H1 (cell line): ENCODE measurements around the gene TBX4. TPM values are rescaled to one million over a fixed set of nuclear protein-coding genes. Genes with fewer than 3 reads are reported as not detected.

Experiments
- CTCF ChIA-PET: fragments of 300-600 bp; sonication (Branson Sonifier 250); formaldehyde crosslinking; loops from one replicate; lab custom pipeline; 2021; ENCODE audit not compliant: partially characterized antibody; lab: Charles Lee
- POLR2A ChIA-PET: fragments of 300-600 bp; sonication (Branson Sonifier 250); formaldehyde crosslinking; loops from one replicate; lab custom pipeline; 2021; ENCODE audit warnings: inconsistent platforms; ENCODE audit not compliant: partially characterized antibody; lab: Charles Lee
- DNase-seq, 2 experiments: peaks; one replicate each; pipeline versions ENCODE4 v3.0.0 to v3.0.0-alpha.2; 2010 to 2022; ENCODE audit warnings: low spot score in 2 of 2, low read depth in 1 of 2, mixed read lengths in 1 of 2
- FAIRE-seq: peaks from 2 replicates; lab custom pipeline; 2011; peaks lifted over from hg19 to GRCh38; lab: Jason Lieb, UNC
- H2AFZ ChIP-seq: 2 replicates; pipeline ENCODE4 v1.8.1; 2012; ENCODE audit warnings: low read length, inconsistent platforms
- H2AK5ac ChIP-seq: 2 replicates; pipeline ENCODE4 v1.6.1; 2013; ENCODE audit warnings: low read depth, low read length
- H2BK120ac ChIP-seq: replicated peaks from 2 replicates; pipeline ENCODE3; 2013; ENCODE audit warnings: low read depth, low read length, inconsistent platforms
- H2BK12ac ChIP-seq: 2 replicates; pipeline ENCODE4 v1.6.1; 2013; ENCODE audit warnings: low read depth, low read length
- H2BK15ac ChIP-seq: 2 replicates; pipeline ENCODE4 v1.6.1; 2013; ENCODE audit warnings: low read length
- H2BK20ac ChIP-seq: 2 replicates; pipeline ENCODE4 v1.6.1; 2013; ENCODE audit warnings: low read length
- H2BK5ac ChIP-seq: 2 replicates; pipeline ENCODE4 v1.6.1; 2013; ENCODE audit warnings: low read depth, low read length
- H3K14ac ChIP-seq: 2 replicates; pipeline ENCODE4 v1.6.1; 2013; ENCODE audit warnings: inconsistent platforms; ENCODE audit not compliant: insufficient read length
- H3K18ac ChIP-seq: 2 replicates; pipeline ENCODE4 v1.6.1; 2013; ENCODE audit warnings: low read length; ENCODE audit errors: extremely low read depth
- H3K23ac ChIP-seq: 2 replicates; pipeline ENCODE4 v1.6.1; 2013; ENCODE audit warnings: inconsistent platforms; ENCODE audit not compliant: insufficient read length
- H3K23me2 ChIP-seq: 2 replicates; pipeline ENCODE4 v1.6.1; 2013; ENCODE audit warnings: low read depth, low read length
- H3K27ac ChIP-seq: 2 replicates; pipeline ENCODE4 v1.6.1; 2011; ENCODE audit warnings: low read depth, low read length, inconsistent platforms
- H3K27me3 ChIP-seq, 4 experiments: replicated peaks in 1 of 4; 1 replicate in 1 of 4; 2 replicates in 3 of 4; pipeline versions ENCODE4 v1.6.1 to v1.8.1; 2011 to 2013; ENCODE audit warnings: low read length in 3 of 4, mild to moderate bottlenecking in 3 of 4, inconsistent platforms in 2 of 4, mixed read lengths in 2 of 4, moderate library complexity in 1 of 4; ENCODE audit not compliant: control insufficient read depth in 3 of 4, insufficient read depth in 3 of 4; ENCODE audit errors: extremely low read depth in 1 of 4
- H3K36me3 ChIP-seq, 4 experiments: 2 replicates each; pipeline versions ENCODE4 v1.6.1 to v1.8.1; 2011 to 2013; ENCODE audit warnings: mild to moderate bottlenecking in 4 of 4, low read length in 3 of 4, moderate library complexity in 2 of 4, control low read depth in 1 of 4, inconsistent platforms in 1 of 4; ENCODE audit not compliant: insufficient read depth in 4 of 4, control insufficient read depth in 2 of 4
- H3K4ac ChIP-seq: replicated peaks from 2 replicates; pipeline ENCODE3; 2013; ENCODE audit warnings: low read length, low read depth, mixed read lengths, inconsistent platforms; ENCODE audit not compliant: insufficient read length
- H3K4me1 ChIP-seq, 4 experiments: replicated peaks in 1 of 4; 1 replicate in 1 of 4; 2 replicates in 3 of 4; pipeline versions ENCODE4 v1.6.1 to v1.8.1; 2011 to 2013; ENCODE audit warnings: low read length in 3 of 4, inconsistent platforms in 2 of 4, mixed read lengths in 1 of 4; ENCODE audit not compliant: insufficient read depth in 4 of 4, control insufficient read depth in 3 of 4
- H3K4me2 ChIP-seq, 2 experiments: 2 replicates each; pipeline versions ENCODE4 v1.6.1 to v1.8.1; 2011 to 2013; ENCODE audit warnings: low read depth in 2 of 2, low read length in 2 of 2, control low read depth in 1 of 2, inconsistent platforms in 1 of 2, mild to moderate bottlenecking in 1 of 2; ENCODE audit not compliant: insufficient read depth in 1 of 2
- H3K4me3 ChIP-seq, 4 experiments: fragments of 200-600, 300-600 bp in 1 of 4; sonication (generic), shearing (Covaris generic), sonication (Bioruptor Twin) in 1 of 4; 2 replicates each; pipeline versions ENCODE4 v1.5.1 to v1.8.1; 2011 to 2016; ENCODE audit warnings: low read length in 4 of 4, low read depth in 3 of 4, control low read depth in 2 of 4, inconsistent platforms in 2 of 4, mild to moderate bottlenecking in 2 of 4, mixed read lengths in 1 of 4, moderate library complexity in 1 of 4; ENCODE audit not compliant: insufficient read depth in 2 of 4; ENCODE audit errors: extremely low read depth in 1 of 4
- H3K56ac ChIP-seq: replicated peaks from 2 replicates; pipeline ENCODE3; 2013; ENCODE audit warnings: low read depth, mild to moderate bottlenecking, mixed read lengths, low read length, inconsistent platforms; ENCODE audit not compliant: insufficient read length
- H3K79me1 ChIP-seq: 2 replicates; pipeline ENCODE4 v1.6.1; 2013; ENCODE audit warnings: low read depth, low read length, control low read depth
- H3K79me2 ChIP-seq, 2 experiments: 2 replicates each; pipeline versions ENCODE4 v1.6.1 to v1.8.1; 2012 to 2013; ENCODE audit warnings: low read length in 2 of 2, mild to moderate bottlenecking in 2 of 2, inconsistent platforms in 1 of 2; ENCODE audit not compliant: insufficient read depth in 2 of 2, control insufficient read depth in 1 of 2
- H3K9ac ChIP-seq, 4 experiments: replicated peaks in 1 of 4; 1 replicate in 1 of 4; 2 replicates in 3 of 4; pipeline versions ENCODE4 v1.6.1 to v1.8.1; 2011 to 2013; ENCODE audit warnings: low read depth in 3 of 4, low read length in 3 of 4, control low read depth in 2 of 4, mild to moderate bottlenecking in 2 of 4, moderate library complexity in 2 of 4, inconsistent platforms in 1 of 4; ENCODE audit errors: extremely low read depth in 1 of 4
- H3K9me3 ChIP-seq, 2 experiments: 2 replicates each; pipeline versions ENCODE4 v1.6.1 to v1.8.1; 2012 to 2013; ENCODE audit warnings: mild to moderate bottlenecking in 2 of 2, moderate library complexity in 2 of 2, control low read depth in 1 of 2, inconsistent platforms in 1 of 2, low read depth in 1 of 2, low read length in 1 of 2, mixed read lengths in 1 of 2; ENCODE audit not compliant: insufficient read depth in 2 of 2
- H4K20me1 ChIP-seq, 2 experiments: replicated peaks in 1 of 2; 2 replicates each; pipeline versions ENCODE3 to v1.8.1; 2011 to 2013; ENCODE audit warnings: inconsistent platforms in 2 of 2, low read length in 2 of 2, mild to moderate bottlenecking in 1 of 2; ENCODE audit not compliant: insufficient read depth in 2 of 2, control insufficient read depth in 1 of 2
- H4K5ac ChIP-seq: 2 replicates; pipeline ENCODE4 v1.6.1; 2013; ENCODE audit warnings: low read length, low read depth, mixed read lengths, inconsistent platforms; ENCODE audit not compliant: insufficient read length
- H4K8ac ChIP-seq: 2 replicates; pipeline ENCODE4 v1.8.0; 2013; ENCODE audit warnings: mild to moderate bottlenecking, moderate library complexity, low read length, inconsistent platforms; ENCODE audit not compliant: insufficient read depth; ENCODE audit errors: extremely low read depth
- H4K91ac ChIP-seq: replicated peaks from 2 replicates; pipeline ENCODE3; 2013; ENCODE audit warnings: low read length, mixed read lengths, inconsistent platforms; ENCODE audit not compliant: insufficient read length
- CBX5 ChIP-seq: fragments of 300-800, 300-1000 bp; sonication (generic); IDR thresholded peaks from 2 replicates; pipeline ENCODE4 v1.7.1; 2016; ENCODE audit warnings: antibody characterized with exemption, low read length, low read depth
- KDM5A ChIP-seq: fragments of 200-600 bp; IDR thresholded peaks from 2 replicates; pipeline ENCODE4 v1.7.1; 2012; ENCODE audit warnings: mild to moderate bottlenecking, low read length, inconsistent platforms, mixed read lengths
- RFX5 ChIP-seq: IDR thresholded peaks from 2 replicates; pipeline ENCODE4 v1.6.1; 2011; ENCODE audit warnings: low read depth, low read length, improper control_type of control experiment, borderline replicate concordance
- SRF ChIP-seq: IDR thresholded peaks from 2 replicates; pipeline ENCODE4 v1.6.1; 2011; ENCODE audit warnings: mild to moderate bottlenecking, low read depth, low read length, moderate library complexity
- WGBS, 2 experiments: shearing (Covaris generic) in 1 of 2; methylation state at CpG; one replicate each; pipeline versions ENCODE4 v1.1.6 to v1.1.7; 2013 to 2015; ENCODE audit warnings: low lambda C conversion rate in 2 of 2, mixed read lengths in 2 of 2, inconsistent platforms in 1 of 2, low coverage in 1 of 2, missing lambda C conversion rate in 1 of 2; ENCODE audit not compliant: insufficient replicate concordance in 2 of 2, insufficient coverage in 1 of 2, insufficient read length in 1 of 2; ENCODE audit errors: extremely low coverage in 1 of 2, missing lambda C conversion rate in 1 of 2; 5-methylcytosine and 5-hydroxymethylcytosine counted together
- polyA plus RNA-seq, 7 experiments: library from polyadenylated mRNA; depleted of rRNA in 3 of 7; stranded (reverse) in 5 of 7; unstranded in 2 of 7; fragments of >200 nt in 5 of 7; fragments of 200-250 nt in 2 of 7; gene quantifications; 1 replicate in 5 of 7; 2 replicates in 1 of 7; 4 replicates in 1 of 7; pipeline versions ENCODE4 v1.2.1 to v1.2.3, GENCODE V29; 2011 to 2013; ENCODE audit warnings: missing spikeins in 2 of 7, mixed read lengths in 2 of 7
- total RNA-seq: library from RNA; stranded (reverse); fragmentation: NEBNext Ultra II Directional; extraction: Animal tissue kit (Norgen Biotek cat#: 25700); gene quantifications from 2 replicates; pipeline ENCODE4 v1.2.1, GENCODE V29; 2021

Gene TBX4
- total and polyA plus RNA-seq, 2 of the 8 experiments (the other 6 are each of a cell fraction or from before 2014, with no cell fraction given) = 0.02 TPM; not detected in 1

- H4K8ac ChIP-seq = no peak overlapping the region
- H3K18ac ChIP-seq = no peak overlapping the region
- no peak for DNase-seq
- ChIA-PET POLR2A (no interaction called here), CTCF (interaction anchor here (0.7 to 12.2 kb wide), 6 partner anchors 10 to 63 kb away, joined by 3 to 171 read pairs (median 6); no protein-coding TSS in a partner anchor)
- H3K4ac ChIP-seq = no peak overlapping the region
- no peak overlapping the region for H2BK20ac ChIP-seq
- no peaks in the 10 kb centered on the region for H3K79me2 ChIP-seq
- no peak overlapping the region for H4K91ac ChIP-seq
- no peak overlapping the region; the same call in 1 of the 2 replicates for H2BK15ac ChIP-seq
- no peak overlapping the region for H2BK120ac ChIP-seq
- H3K4me1 ChIP-seq = 0 out of 7 replicates have a peak, but pooled peaks cover 0 to 2% (median under 1%) of the 10 kb centered on the region in 4 experiments
- no peak overlapping the region for H2BK12ac ChIP-seq
- H2AK5ac ChIP-seq = no peak overlapping the region
- no peak overlapping the region for H2BK5ac ChIP-seq
- no peaks in the 10 kb centered on the region for H3K79me1 ChIP-seq
- H3K23me2 ChIP-seq = no peaks in the 10 kb centered on the region
- H3K23ac ChIP-seq = no peak overlapping the region
- no peak overlapping the region for H3K56ac ChIP-seq
- no peak overlapping the region for H3K14ac ChIP-seq
- no peaks in the 10 kb centered on the region for H3K36me3 ChIP-seq
- H3K9me3 ChIP-seq = no peaks in the 10 kb centered on the region
- H3K27ac ChIP-seq = no peak overlapping the region
- no peaks in the 10 kb centered on the region for H4K20me1 ChIP-seq
- peaks cover 0 to 3% (median 0%) of the 10 kb centered on the region in 4 experiments; a peak in 2 of 7 replicates for H3K27me3 ChIP-seq
- H3K9ac ChIP-seq = no peak overlapping the region
- H3K4me2 ChIP-seq = no peak overlapping the region
- WGBS, 2 experiments = 95% methylated on average over 8 of the region's 9 CpGs; no CpG with 5 or more reads in 1 of the 2 experiments
- TF ChIP-seq CBX5 (no peak), SRF (no peak), RFX5 (no peak), KDM5A (no peak)
- TF ChIP-seq, all 59 proteins: peak for 0
- FAIRE-seq = no peak
- Histone ChIP-seq H4K5ac (no peak overlapping the region), H3K4me3 (no peak overlapping the region), H2AFZ (no peak overlapping the region)
Measured at GRCh38 chr17:61478026-61478789, 26.0 kb downstream of the TBX4 start.
